GM18867 (cell line): Measurements from ENCODE around the gene AP3D1.
A peak's percentile ranks its signal among the peaks of the same experiment; 100 is the strongest.

Source experiments
- ATAC-seq: cut with Tn5 transposase; IDR thresholded peaks from one replicate; pipeline ENCODE4 v1.9.1; 2021; ENCODE audit warnings: mild to moderate bottlenecking, moderate library complexity; ENCODE audit not compliant: unreplicated experiment

AP3D1 gene

GRCh38 chr19:2070436-2070827 is 80.9 kb downstream of the AP3D1 start:
- ATAC-seq, result no peak

- ATAC-seq, result no peak
These were observed 86.4 kb downstream of the AP3D1 start for GRCh38 chr19:2064788-2065524.

GRCh38 chr19:2064395-2064787 is 87.0 kb downstream of the AP3D1 start:
- ATAC-seq, result no peak

GRCh38 chr19:2063824-2064223 is 87.5 kb downstream of the AP3D1 start:
- no peak for ATAC-seq

GRCh38 chr19:2062770-2063169 is 88.6 kb downstream of the AP3D1 start:
- ATAC-seq, result no peak

- no peak for ATAC-seq
These were observed 89.0 kb downstream of the AP3D1 start for GRCh38 chr19:2062389-2062729.

- ATAC-seq, result peak; percentile 71
These were observed 89.6 kb downstream of the AP3D1 start for GRCh38 chr19:2061495-2062388.

GRCh38 chr19:2060884-2061494 is 90.4 kb downstream of the AP3D1 start:
- peak; percentile 29 for ATAC-seq

- no peak for ATAC-seq
These were observed 91.8 kb downstream of the AP3D1 start for GRCh38 chr19:2059422-2060201.

GRCh38 chr19:2058570-2059421 is 92.6 kb downstream of the AP3D1 start:
- no peak for ATAC-seq

- ATAC-seq, result no peak
These were observed 93.6 kb downstream of the AP3D1 start for GRCh38 chr19:2057484-2058469.

GRCh38 chr19:2056837-2057192 is 94.6 kb downstream of the AP3D1 start:
- ATAC-seq, result no peak

GRCh38 chr19:2055931-2056836 is 95.2 kb downstream of the AP3D1 start:
- ATAC-seq, result no peak

- ATAC-seq, result no peak
These were observed 96.6 kb downstream of the AP3D1 start for GRCh38 chr19:2054763-2055162.

- ATAC-seq, result no peak
These were observed 97.6 kb downstream of the AP3D1 start for GRCh38 chr19:2053601-2054389.

- ATAC-seq, result no peak
These were observed 99.3 kb downstream of the AP3D1 start for GRCh38 chr19:2051773-2052704.
